ENCODE results near the gene HSD17B7.

DNA sequence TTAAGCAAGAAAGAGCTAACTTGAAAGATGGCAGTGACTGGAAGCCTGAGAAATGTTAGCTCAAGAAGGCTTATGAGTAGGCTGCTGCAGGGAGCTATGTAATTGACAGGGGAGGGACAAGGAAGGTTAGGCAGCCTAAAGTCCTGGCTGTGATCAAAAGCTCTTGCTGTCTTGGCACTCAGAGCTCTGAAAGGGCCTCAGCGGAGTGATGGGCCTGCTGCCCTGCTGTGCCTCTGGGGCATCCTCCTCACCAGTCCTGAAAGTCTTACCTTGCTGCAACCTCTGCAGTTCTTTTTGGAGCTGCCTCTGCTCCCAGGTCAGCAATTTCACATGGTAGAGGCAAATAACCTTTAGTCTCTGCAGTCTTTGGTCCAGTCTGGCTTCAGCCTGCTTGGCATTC, 68.7 kb downstream of the HSD17B7 start:
- TF ChIP-seq KAT7 (CRISPR knock-in tag; IDR thresholded peaks at IDR 0.05; ENCODE audit: borderline replicate concordance) (no peak), ATF1 (CRISPR knock-in tag; IDR thresholded peaks at IDR 0.05) (no peak), FOXJ3 (CRISPR knock-in tag; IDR thresholded peaks at IDR 0.05; ENCODE audit: borderline replicate concordance) (no peak), JUN (CRISPR knock-in tag; IDR thresholded peaks at IDR 0.05) (no peak), ETV6 (CRISPR knock-in tag; IDR thresholded peaks at IDR 0.05) (no peak), FOXP1 (CRISPR knock-in tag; IDR thresholded peaks at IDR 0.05; ENCODE audit: borderline replicate concordance) (no peak), IRF2 (CRISPR knock-in tag; IDR thresholded peaks at IDR 0.05; ENCODE audit: borderline replicate concordance, low read depth) (no peak), ESRRA (CRISPR knock-in tag; IDR thresholded peaks at IDR 0.05; ENCODE audit: borderline replicate concordance) (no peak)
- TF ChIP-seq, protein P1, sequence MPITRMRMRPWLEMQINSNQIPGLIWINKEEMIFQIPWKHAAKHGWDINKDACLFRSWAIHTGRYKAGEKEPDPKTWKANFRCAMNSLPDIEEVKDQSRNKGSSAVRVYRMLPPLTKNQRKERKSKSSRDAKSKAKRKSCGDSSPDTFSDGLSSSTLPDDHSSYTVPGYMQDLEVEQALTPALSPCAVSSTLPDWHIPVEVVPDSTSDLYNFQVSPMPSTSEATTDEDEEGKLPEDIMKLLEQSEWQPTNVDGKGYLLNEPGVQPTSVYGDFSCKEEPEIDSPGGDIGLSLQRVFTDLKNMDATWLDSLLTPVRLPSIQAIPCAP (CRISPR knock-in tag; IDR thresholded peaks at IDR 0.05): no peak
- TF ChIP-seq, protein P2, sequence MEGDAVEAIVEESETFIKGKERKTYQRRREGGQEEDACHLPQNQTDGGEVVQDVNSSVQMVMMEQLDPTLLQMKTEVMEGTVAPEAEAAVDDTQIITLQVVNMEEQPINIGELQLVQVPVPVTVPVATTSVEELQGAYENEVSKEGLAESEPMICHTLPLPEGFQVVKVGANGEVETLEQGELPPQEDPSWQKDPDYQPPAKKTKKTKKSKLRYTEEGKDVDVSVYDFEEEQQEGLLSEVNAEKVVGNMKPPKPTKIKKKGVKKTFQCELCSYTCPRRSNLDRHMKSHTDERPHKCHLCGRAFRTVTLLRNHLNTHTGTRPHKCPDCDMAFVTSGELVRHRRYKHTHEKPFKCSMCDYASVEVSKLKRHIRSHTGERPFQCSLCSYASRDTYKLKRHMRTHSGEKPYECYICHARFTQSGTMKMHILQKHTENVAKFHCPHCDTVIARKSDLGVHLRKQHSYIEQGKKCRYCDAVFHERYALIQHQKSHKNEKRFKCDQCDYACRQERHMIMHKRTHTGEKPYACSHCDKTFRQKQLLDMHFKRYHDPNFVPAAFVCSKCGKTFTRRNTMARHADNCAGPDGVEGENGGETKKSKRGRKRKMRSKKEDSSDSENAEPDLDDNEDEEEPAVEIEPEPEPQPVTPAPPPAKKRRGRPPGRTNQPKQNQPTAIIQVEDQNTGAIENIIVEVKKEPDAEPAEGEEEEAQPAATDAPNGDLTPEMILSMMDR (IDR thresholded peaks at IDR 0.05): no peak
- TF ChIP-seq, protein P3, sequence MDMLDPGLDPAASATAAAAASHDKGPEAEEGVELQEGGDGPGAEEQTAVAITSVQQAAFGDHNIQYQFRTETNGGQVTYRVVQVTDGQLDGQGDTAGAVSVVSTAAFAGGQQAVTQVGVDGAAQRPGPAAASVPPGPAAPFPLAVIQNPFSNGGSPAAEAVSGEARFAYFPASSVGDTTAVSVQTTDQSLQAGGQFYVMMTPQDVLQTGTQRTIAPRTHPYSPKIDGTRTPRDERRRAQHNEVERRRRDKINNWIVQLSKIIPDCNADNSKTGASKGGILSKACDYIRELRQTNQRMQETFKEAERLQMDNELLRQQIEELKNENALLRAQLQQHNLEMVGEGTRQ (CRISPR knock-in tag; IDR thresholded peaks at IDR 0.05): no peak
- TF ChIP-seq, protein P4, sequence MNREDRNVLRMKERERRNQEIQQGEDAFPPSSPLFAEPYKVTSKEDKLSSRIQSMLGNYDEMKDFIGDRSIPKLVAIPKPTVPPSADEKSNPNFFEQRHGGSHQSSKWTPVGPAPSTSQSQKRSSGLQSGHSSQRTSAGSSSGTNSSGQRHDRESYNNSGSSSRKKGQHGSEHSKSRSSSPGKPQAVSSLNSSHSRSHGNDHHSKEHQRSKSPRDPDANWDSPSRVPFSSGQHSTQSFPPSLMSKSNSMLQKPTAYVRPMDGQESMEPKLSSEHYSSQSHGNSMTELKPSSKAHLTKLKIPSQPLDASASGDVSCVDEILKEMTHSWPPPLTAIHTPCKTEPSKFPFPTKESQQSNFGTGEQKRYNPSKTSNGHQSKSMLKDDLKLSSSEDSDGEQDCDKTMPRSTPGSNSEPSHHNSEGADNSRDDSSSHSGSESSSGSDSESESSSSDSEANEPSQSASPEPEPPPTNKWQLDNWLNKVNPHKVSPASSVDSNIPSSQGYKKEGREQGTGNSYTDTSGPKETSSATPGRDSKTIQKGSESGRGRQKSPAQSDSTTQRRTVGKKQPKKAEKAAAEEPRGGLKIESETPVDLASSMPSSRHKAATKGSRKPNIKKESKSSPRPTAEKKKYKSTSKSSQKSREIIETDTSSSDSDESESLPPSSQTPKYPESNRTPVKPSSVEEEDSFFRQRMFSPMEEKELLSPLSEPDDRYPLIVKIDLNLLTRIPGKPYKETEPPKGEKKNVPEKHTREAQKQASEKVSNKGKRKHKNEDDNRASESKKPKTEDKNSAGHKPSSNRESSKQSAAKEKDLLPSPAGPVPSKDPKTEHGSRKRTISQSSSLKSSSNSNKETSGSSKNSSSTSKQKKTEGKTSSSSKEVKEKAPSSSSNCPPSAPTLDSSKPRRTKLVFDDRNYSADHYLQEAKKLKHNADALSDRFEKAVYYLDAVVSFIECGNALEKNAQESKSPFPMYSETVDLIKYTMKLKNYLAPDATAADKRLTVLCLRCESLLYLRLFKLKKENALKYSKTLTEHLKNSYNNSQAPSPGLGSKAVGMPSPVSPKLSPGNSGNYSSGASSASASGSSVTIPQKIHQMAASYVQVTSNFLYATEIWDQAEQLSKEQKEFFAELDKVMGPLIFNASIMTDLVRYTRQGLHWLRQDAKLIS (CRISPR knock-in tag; IDR thresholded peaks at IDR 0.05; ENCODE audit: borderline replicate concordance): no peak
- TF ChIP-seq, protein P5, sequence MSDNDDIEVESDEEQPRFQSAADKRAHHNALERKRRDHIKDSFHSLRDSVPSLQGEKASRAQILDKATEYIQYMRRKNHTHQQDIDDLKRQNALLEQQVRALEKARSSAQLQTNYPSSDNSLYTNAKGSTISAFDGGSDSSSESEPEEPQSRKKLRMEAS (CRISPR knock-in tag; IDR thresholded peaks at IDR 0.05): no peak

Data from WTC11 (cell line).